HUES48 (cell line): ENCODE data around the gene ST6GALNAC1.
A peak's percentile ranks its signal among the peaks of the same experiment; 100 is the strongest.

Source experiments
- H3K27ac ChIP-seq: one replicate; pipeline ENCODE4 v1.7.0; 2013; ENCODE audit warnings: low read depth, low read length, inconsistent platforms
- H3K27me3 ChIP-seq: 2 replicates; pipeline ENCODE4 v1.6.1; 2013; ENCODE audit warnings: mild to moderate bottlenecking, low read length; ENCODE audit not compliant: control insufficient read depth, insufficient read depth
- H3K36me3 ChIP-seq: 2 replicates; pipeline ENCODE4 v1.6.1; 2013; ENCODE audit warnings: low read length; ENCODE audit not compliant: control insufficient read depth, insufficient read depth
- H3K4me1 ChIP-seq: 2 replicates; pipeline ENCODE4 v1.6.1; 2013; ENCODE audit warnings: mild to moderate bottlenecking, low read length; ENCODE audit not compliant: control insufficient read depth, insufficient read depth
- H3K4me3 ChIP-seq: 2 replicates; pipeline ENCODE4 v1.5.1; 2013; ENCODE audit warnings: mild to moderate bottlenecking, low read depth, low read length
- H3K9ac ChIP-seq: 2 replicates; pipeline ENCODE4 v1.6.1; 2013; ENCODE audit warnings: mild to moderate bottlenecking, low read depth, low read length, moderate library complexity
- H3K9me3 ChIP-seq: 2 replicates; pipeline ENCODE4 v1.6.1; 2013; ENCODE audit warnings: low read length; ENCODE audit not compliant: control insufficient read depth, insufficient read depth

Gene ST6GALNAC1

DNA sequence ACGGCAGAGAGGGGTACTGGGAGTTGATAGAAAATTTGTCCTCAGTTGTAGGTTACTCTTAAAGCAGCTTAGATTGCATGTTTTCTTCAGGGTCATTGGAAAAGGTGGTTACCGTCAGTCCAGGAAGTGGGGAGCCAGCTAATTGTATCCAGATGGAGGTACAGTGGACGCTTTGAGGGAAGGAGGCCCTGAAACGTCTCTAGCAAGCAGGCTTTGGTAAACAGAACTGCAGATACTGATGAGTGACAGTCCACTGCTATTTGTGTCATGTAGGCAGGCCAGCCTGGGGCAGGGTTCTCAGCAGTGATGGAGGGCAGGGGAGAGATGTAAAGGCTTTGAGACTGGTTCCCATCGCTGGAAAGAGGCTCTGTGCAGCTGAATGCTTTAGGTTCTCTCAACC is 30.2 kb upstream of the ST6GALNAC1 start:
- H3K27ac ChIP-seq = no peak overlapping the region
- H3K27me3 ChIP-seq = no peaks in the 10 kb centered on the region
- peaks cover 15% of the 10 kb centered on the region for H3K4me1 ChIP-seq
- H3K4me3 ChIP-seq = no peak overlapping the region
- no peaks in the 10 kb centered on the region for H3K36me3 ChIP-seq
- no peaks in the 10 kb centered on the region for H3K9me3 ChIP-seq
- no peak overlapping the region for H3K9ac ChIP-seq

- H3K4me3 ChIP-seq = no peak overlapping the region; the same call in 1 of the 2 replicates
- no peaks in the 10 kb centered on the region for H3K36me3 ChIP-seq
- H3K9ac ChIP-seq = no peak overlapping the region
- H3K4me1 ChIP-seq = peaks cover 15% of the 10 kb centered on the region
- H3K27ac ChIP-seq = no peak overlapping the region
- no peaks in the 10 kb centered on the region for H3K9me3 ChIP-seq
- H3K27me3 ChIP-seq = no peaks in the 10 kb centered on the region
These were observed 29.3 kb upstream of the ST6GALNAC1 start for GRCh38 chr17:76672892-76673291.

DNA sequence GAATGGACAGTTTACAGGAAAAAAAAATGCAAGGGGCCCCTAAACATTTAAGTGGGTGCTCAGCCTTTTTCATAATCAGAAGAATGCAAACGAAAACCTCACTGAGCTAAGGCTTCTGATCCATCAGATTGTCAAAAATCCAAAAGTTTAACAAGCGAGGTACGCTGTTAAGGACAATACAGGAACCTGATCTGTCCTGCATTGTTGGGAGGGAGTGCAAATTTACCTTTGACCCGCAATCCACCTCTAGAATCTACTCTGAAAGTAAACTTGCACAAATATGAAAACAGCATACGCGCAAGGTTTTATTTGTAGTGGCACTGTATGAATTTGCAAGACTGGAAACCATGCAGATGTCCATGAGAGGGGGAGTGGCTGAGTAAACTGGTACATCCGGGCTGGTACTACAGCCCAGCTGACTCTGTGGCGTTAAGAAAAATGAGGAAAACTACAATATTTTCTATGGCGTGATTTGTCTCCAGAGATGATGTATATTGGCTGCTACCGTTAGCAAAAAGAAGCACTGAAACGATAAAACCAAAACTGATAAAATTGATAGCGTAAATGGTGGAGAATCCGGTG is 28.8 kb upstream of the ST6GALNAC1 start:
- peak overlapping the region; percentile 85 for H3K4me3 ChIP-seq
- peak overlapping the region; percentile 67 for H3K9ac ChIP-seq
- H3K9me3 ChIP-seq = no peaks in the 10 kb centered on the region
- no peaks in the 10 kb centered on the region for H3K27me3 ChIP-seq
- H3K27ac ChIP-seq = peak overlapping the region; percentile 86
- H3K4me1 ChIP-seq = peaks cover 15% of the 10 kb centered on the region
- no peaks in the 10 kb centered on the region for H3K36me3 ChIP-seq

DNA sequence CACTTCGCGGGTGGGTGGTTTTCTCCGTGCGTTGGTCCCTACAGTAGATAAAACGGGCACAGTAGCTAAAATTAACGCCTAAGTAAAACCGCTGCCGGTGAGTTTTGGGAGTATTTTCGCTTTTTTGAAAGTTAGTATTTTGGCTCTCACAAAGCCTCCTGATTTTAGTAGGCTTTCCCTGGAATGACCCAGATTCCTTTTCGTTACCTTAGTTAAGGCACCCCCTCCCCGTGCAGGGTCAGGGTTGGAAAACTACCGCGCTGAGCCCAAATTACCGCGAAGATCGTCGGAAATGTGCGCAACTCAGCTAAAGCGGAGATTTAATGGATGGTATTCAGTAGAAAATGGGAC is 28.3 kb upstream of the ST6GALNAC1 start:
- H3K9me3 ChIP-seq = no peaks in the 10 kb centered on the region
- H3K27ac ChIP-seq = peak overlapping the region; percentile 86
- H3K4me3 ChIP-seq = peak overlapping the region; percentile 85
- peaks cover 15% of the 10 kb centered on the region for H3K4me1 ChIP-seq
- peak overlapping the region; percentile 67 for H3K9ac ChIP-seq
- H3K27me3 ChIP-seq = no peaks in the 10 kb centered on the region
- no peaks in the 10 kb centered on the region for H3K36me3 ChIP-seq

- no peaks in the 10 kb centered on the region for H3K9me3 ChIP-seq
- peak overlapping the region; percentile 85 for H3K4me3 ChIP-seq
- H3K4me1 ChIP-seq = peaks cover 15% of the 10 kb centered on the region
- 0 out of 2 replicates have a peak overlapping the region, but pooled peaks have one; percentile 40 for H3K9ac ChIP-seq
- H3K27ac ChIP-seq = peak overlapping the region; percentile 86
- no peaks in the 10 kb centered on the region for H3K27me3 ChIP-seq
- no peaks in the 10 kb centered on the region for H3K36me3 ChIP-seq
These were observed 27.8 kb upstream of the ST6GALNAC1 start for GRCh38 chr17:76671123-76671911.

- H3K27me3 ChIP-seq = no peaks in the 10 kb centered on the region
- H3K36me3 ChIP-seq = no peaks in the 10 kb centered on the region
- H3K9me3 ChIP-seq = no peaks in the 10 kb centered on the region
- peak overlapping the region; percentile 59 for H3K4me3 ChIP-seq
- H3K4me1 ChIP-seq = peaks cover 15% of the 10 kb centered on the region
- 0 out of 2 replicates have a peak overlapping the region, but pooled peaks have one; percentile 40 for H3K9ac ChIP-seq
- peak overlapping the region; percentile 75 for H3K27ac ChIP-seq
These were observed 27.2 kb upstream of the ST6GALNAC1 start for GRCh38 chr17:76670718-76671122.

DNA sequence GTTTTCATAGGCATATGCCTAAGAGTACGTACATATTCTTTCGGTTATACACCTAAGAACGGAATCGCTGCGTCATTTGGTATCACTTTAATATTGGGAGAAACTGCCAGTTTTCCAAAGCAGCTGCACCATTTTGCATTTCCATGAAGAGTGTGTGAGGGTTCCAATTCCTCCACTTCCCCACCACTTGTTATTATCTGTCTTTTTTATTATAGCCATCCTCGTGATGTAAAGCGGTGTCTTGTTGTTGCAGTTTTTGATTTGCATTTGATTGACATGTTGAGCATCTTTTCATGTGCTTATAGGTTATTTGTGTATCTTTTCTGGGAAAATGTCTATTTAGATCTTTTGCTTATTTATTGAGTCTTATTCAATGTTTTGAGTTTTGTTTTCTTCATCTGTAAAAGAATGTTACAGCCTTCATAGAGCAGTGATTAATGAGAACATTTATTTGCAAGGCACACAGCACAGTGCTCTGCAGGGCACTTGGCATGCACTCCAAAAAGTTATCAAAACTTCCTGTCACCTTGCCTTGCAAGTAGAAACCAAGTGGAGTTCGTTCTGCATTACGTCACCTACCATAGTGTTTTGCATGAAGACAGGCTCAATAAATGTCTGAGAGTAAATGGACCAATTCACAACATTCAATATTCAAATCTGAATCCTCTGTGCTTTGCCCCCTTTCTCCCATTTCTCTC is 26.6 kb upstream of the ST6GALNAC1 start:
- no peak overlapping the region for H3K9ac ChIP-seq
- no peak overlapping the region for H3K27ac ChIP-seq
- 0 out of 2 replicates have a peak overlapping the region, but pooled peaks have one; percentile 0 for H3K4me3 ChIP-seq
- no peaks in the 10 kb centered on the region for H3K9me3 ChIP-seq
- H3K4me1 ChIP-seq = peaks cover 15% of the 10 kb centered on the region
- H3K36me3 ChIP-seq = no peaks in the 10 kb centered on the region
- H3K27me3 ChIP-seq = no peaks in the 10 kb centered on the region

GRCh38 chr17:76667786-76668453 is 24.4 kb upstream of the ST6GALNAC1 start:
- Histone ChIP-seq H3K4me1 (peaks cover 15% of the 10 kb centered on the region), H3K9ac (no peak overlapping the region), H3K9me3 (no peaks in the 10 kb centered on the region), H3K4me3 (no peak overlapping the region), H3K27me3 (no peaks in the 10 kb centered on the region), H3K36me3 (no peaks in the 10 kb centered on the region), H3K27ac (no peak overlapping the region)

GRCh38 chr17:76667491-76667755 is 23.9 kb upstream of the ST6GALNAC1 start:
- Histone ChIP-seq H3K4me1 (peaks cover 12% of the 10 kb centered on the region), H3K36me3 (no peaks in the 10 kb centered on the region), H3K9me3 (no peaks in the 10 kb centered on the region), H3K4me3 (no peak overlapping the region), H3K9ac (no peak overlapping the region), H3K27me3 (no peaks in the 10 kb centered on the region), H3K27ac (no peak overlapping the region)

GRCh38 chr17:76660656-76661042 is 17.1 kb upstream of the ST6GALNAC1 start:
- Histone ChIP-seq H3K27ac (no peak overlapping the region), H3K9me3 (no peaks in the 10 kb centered on the region), H3K27me3 (no peaks in the 10 kb centered on the region), H3K9ac (no peak overlapping the region), H3K4me1 (no peaks in the 10 kb centered on the region), H3K4me3 (no peak overlapping the region), H3K36me3 (no peaks in the 10 kb centered on the region)
